ENCODE data around the gene ZNF804A.

ZNF804A gene

GRCh38 chr2:184598316-184599053 lies at the start of gene ZNF804A:
ZNF804A (plus strand) TSS chr2:184598529; CDS start chr2:184598960, 431 bp downstream.
- DNase-seq = no peak

DNA sequence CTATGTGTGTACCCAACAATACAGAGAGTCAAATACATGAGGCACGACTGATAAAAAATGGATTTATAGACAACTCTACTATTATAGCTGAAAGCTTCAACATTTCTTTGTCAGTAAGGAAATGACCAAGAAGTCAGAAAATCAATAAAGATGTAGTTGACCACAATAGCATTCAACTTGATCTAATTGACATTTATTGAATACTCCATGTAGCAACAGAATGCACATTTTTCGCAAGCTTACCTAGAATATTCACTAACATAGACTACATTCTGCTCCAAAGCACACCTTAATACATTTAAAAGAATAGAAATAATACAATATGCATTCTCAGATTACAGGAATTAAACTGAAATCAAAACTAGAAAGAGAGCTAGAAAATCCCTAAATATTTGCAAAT lies 49.2 kb upstream of the ZNF804A start:
- DNase-seq = no peak

- no peak for DNase-seq
Measured at GRCh38 chr2:184551626-184552025, 46.7 kb upstream of the ZNF804A start.

DNA sequence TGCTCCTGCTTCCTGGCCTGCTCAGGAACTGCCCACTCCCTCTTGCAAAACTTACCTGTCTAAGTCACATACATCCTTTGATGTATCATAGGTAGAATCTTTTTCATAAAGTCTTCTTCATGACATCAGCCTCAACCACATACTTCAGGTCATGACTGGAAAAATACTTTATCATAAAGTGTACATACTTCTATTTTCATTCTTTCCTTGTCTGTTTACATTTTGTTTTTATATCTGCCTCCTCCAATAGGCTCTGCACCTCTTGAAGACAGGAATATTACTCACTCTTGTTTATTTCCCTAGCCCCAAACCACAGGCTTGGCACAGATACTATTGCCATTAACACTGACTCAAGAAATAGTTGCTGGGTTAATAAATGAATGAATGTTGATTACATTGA lies 43.6 kb upstream of the ZNF804A start:
- no peak for DNase-seq

- no peak for DNase-seq
Measured at GRCh38 chr2:184555352-184555751, 43.0 kb upstream of the ZNF804A start.

- no peak for DNase-seq
Measured at GRCh38 chr2:184556639-184557038, 41.7 kb upstream of the ZNF804A start.

DNA sequence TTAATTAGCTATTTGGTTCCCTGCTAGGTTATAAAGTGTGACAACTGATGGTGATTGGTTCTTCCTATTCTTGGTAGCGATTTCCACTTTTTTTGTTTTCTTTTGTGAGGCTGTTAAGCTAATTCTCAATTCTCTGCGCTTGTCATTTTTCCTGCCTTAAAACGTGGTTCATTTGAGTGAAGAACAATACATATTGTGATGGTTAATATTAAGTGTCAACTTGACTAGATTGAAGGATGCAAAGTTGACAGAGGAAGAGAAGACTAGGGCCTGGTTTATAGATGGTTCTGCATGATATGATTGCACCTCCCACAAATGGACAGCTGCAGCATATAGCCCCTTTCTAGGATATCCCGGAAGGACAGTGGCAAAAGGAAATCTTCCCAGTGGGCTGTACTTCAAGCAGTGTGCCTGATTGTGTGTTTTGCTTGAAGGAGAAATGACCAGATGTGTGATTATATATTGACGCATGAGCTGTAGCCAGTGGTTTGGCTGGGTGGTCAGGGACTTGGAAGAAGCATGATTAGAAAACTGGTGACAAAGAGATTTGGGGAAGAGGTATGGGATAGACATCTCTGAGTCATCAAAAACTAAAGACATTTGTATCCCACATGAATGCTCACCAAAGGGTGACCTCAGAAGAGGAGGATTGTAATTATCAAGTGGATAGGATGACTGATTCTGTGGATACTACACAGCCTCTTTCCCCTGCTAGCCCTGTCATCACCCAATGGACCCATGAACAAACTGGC lies 39.4 kb upstream of the ZNF804A start:
- DNase-seq = no peak

DNA sequence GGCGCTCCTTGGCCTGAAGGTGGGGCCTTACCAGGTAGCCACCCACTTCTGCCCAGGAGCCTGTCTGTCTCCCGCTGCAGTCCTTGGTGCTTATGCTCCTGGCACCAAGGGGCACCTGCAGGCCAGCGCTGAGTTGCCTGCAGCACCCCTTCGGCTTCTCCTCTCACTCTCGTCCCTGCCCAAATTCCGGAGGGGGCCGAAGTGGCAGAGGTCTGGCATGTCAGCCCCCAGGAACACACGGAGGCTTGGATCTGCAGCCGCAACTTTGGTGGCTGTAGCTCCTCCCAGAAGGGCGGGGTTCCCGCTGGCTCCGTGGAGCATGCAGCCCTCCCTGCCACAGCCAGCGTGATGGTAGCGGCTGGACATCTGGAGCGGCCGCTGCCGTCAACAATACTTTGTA lies 37.7 kb upstream of the ZNF804A start:
- no peak for DNase-seq

- DNase-seq = no peak
Measured at GRCh38 chr2:184562532-184562931, 35.8 kb upstream of the ZNF804A start.

DNA sequence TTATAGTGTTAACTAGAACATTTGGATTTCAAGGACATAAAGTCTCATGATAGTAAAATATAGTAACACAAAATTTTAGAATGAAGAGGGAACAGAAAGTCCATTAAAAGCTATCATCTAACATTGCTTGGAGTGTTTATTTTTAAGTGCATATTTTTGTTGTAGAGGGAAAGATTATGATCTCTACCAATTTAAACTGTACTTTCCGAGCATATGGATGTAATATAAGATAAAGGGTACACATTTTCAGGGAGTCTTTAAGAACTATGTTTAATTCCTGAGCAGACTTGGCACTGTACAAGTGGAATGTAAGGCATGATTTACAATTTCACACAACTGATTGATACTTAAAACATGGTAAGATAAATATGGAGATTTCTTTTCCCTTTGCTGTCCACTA lies 34.2 kb upstream of the ZNF804A start:
- no peak for DNase-seq

DNA sequence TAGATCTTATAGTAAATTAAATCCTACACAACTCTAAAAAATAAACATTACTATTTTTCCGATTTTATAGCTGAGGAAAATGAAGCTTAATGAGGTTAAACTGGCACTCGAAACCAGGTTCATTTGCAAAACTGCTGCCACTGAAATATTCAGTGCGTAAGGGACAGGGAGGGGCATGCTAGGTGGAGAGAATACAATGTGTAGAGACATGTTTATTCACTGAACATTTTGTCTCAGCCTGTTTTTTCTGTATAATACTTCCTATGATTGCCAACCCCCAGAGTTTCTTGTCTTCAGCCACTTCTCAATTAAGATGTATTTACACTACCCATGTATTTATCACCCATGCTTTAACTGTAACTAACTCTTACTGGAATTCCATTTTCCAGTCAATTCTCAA lies 31.6 kb upstream of the ZNF804A start:
- DNase-seq = no peak

- DNase-seq = no peak
Measured at GRCh38 chr2:184577056-184577455, 21.3 kb upstream of the ZNF804A start.

DNA sequence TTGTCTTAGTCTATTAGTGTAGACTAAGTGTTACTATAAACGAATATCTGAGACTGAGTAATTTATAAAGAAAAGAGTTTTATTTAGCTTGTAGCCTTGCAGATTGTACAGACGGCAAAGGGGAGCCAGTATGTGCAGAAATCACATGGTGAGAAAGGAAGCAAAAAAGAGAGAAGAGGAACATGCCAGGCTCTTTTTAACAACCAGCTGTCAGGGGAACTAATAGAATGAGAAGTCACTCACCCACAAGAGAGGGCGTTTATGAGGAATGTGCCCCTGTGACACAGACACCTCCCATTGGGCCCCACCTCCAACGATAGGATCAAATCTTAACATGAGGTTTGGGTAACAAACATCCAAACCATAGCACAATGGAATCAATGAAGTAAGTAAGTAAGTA lies 20.6 kb upstream of the ZNF804A start:
- no peak for DNase-seq

GRCh38 chr2:184579226-184579625 lies 19.1 kb upstream of the ZNF804A start:
- no peak for DNase-seq

DNA sequence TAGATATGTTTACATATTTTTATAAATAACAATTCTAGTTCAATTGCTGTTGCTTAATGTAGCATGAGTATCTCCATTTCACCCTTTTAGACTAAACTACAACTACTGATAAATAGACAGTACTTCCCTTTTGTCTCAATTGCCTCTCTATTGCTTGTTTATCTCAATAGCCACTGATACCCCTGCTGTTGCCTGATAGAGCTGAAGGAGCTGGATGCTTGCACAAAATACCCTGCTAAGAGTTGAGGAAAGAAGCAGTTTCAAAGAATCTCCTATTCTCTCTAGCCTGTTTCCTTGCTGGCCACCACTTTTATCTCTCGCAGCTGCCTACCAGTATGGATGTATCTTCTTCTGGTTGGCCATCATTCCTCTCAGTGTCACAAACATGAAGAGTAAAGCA lies 16.9 kb upstream of the ZNF804A start:
- no peak for DNase-seq

GRCh38 chr2:184589261-184589660 lies 9.1 kb upstream of the ZNF804A start:
- no peak for DNase-seq

DNA sequence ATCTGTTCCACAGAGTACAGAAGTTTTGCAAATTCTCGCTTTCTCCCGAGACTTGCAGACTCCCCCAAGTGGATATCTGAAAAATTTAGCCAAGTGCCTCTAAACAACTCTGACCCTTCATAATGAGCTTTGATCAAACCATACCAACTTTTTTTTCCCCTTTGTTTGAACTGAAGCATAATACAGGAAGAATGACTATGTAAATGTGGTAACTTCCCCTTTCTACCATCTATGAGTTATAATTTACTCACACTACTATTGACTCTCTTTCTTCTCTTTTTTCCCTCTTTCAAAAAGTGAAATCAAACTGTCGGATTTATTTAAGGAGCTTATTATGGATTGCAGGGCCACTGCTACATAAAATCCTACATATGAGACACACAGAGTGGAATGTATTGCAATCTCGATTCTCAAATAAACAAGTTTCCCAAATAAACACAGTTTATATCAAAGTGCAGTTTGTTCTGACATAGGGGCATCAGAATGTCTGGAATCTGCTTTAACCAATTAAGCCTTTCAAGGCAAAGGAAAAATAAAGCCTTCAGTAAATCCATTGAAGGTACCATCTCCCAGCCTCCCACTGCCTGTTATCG lies 1.4 kb upstream of the ZNF804A start:
- no peak for DNase-seq

DNA sequence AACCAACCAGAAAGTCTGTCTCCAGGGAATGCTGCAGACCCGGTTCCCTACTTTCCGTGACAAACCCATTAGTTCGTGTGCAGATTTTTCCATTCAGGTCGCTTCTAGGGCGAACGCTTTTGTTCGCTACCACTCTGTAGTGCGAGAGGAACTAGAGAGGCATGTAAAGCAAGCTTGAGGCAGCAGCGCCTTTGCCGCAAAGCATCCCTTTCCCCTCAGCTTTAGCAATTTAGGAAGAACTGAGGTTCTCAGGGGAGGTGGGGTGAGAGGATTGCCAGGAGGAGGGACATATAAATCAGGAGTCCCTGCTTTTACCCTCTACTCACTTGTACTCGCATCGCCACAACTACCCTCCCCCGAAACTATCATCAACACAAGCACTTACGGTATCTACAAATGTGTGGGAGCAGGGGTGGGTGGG lies 748 bp upstream of the ZNF804A start:
- no peak for DNase-seq

DNA sequence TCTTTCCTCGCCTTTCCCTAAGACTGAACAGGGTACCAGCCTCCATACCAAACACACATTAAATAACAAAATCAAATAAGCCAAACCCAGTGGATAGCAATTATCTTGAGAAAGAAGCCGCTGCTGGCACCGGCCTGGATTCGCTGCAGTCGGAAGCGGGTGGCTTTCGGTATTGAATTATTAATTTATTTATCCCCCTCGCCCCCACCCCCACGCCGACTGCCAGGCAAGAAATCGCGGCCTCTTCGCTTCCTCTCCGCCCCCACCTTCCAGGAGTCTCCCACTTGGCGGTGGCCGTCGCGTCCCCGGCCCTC lies 370 bp upstream of the ZNF804A start:
- DNase-seq = no peak

DNA sequence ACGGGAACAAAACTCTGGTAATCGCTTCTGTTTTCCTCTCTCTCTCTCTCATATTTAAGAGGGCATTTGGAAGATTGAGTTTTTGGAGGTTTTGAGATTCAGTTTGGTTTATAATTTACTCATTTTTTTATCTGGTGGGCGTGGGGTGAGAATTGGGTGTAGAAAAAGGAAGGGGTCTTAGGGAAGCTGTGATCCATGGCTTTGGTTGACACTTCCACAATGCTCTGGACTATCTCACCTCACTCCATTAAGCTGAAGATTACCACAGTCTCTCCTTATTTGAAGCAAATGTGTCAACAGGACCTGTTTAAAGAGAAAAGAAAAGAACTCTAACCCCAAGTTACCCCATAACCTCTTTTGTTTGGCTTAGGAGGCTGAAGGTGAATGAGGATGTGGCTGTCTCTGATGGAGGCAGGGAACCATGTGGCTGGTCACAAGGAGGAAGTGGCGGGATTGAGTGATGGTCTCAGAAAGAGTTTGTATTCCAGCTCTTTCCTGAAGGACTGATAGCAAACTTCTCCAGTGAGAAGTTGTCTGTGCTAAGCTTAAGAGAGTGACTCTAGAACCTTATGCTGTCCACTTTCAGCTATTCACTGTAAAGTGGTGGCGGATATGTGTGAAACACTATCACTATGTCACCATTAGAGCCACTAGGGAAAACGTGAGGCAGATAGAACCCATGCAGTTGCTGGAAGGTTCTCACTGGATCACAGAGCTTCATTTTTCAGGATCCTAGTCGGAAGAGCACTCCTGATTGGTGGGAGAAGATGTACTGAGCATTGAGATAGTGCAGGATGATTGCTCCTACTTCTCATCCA lies 934 bp downstream of the ZNF804A start:
- DNase-seq = no peak

DNA sequence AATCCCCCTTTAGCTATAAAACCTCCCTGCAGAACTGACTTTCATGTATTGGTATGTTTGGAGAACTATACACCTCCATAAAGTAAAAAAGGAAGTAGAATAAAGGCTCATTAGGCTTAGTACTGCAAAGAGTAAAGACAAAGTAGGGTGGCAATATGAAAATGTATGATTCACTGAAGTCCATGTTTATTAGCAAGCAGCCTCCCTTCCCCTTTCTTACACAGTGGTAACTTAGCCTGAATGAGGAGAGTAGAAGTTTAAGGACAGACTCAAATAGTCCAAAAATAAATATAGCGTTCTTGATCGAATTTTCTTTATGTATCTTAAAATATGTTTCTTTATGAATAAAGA lies 1.5 kb downstream of the ZNF804A start:
- DNase-seq = no peak

DNA sequence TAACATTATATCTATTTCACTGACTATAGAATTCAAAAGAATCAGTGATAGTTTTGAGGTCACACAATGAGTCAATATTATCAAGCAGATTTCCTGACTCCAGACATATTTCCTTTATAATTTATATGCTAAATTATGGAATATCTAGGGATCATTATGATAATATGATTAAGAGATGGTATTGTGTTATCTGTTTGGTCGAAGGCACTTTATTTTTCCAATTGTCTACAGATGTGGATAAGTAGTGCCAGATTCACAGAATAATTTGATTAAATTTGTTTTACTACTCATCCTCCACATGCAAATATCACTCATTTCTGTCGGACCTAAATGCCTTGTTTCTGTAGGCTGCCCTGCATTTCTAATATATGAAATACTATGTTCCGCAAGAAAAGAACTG lies 4.4 kb downstream of the ZNF804A start:
- no peak for DNase-seq

GRCh38 chr2:184610891-184611290 lies 12.6 kb downstream of the ZNF804A start:
- DNase-seq = no peak
